ENCODE data around the gene SCD5. TPM values are rescaled to one million over a fixed set of nuclear protein-coding genes. Genes with fewer than 3 reads are reported as not detected.

SCD5 gene
- total and polyA plus RNA-seq, 3 donors from 2014 or later: 76.4 to 161 (median 149) TPM

DNA sequence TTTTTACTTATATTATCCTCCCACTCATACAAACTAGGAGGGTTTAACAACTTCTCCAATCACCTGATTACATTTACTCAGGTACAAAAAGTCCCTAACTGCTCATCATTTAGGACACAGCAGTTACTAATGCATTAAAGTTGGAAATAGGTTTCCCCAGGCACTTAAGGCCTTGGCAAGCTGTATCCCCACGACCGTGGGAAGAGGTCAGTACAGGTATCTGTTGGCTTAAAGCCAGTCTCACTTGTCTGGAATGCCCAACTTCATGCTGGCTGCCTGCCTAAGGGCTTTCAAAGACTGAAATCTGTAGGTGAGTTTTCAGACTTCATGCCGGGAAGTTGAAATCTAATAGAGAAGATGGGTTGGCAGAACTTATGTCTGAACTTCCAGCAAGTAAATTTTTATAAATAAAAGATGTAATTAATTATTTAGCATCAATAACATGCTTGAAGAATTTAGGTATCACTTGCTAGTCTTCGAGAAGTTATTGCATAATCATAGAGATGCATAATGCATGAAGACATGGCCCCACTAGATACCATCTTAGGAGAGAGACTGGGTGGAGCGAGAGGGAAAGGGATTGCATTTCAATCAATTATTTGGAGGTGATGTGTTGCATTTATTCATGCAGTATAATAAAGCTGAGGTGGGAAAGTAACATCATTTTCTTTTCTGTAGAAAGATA is 54.2 kb downstream of the SCD5 start:
- intact Hi-C loops (cut with DNase I; ENCODE audit: low total_unique reads): loop anchor here (10.0 kb wide), 1 partner anchor 280 kb away; no protein-coding TSS in a partner anchor

DNA sequence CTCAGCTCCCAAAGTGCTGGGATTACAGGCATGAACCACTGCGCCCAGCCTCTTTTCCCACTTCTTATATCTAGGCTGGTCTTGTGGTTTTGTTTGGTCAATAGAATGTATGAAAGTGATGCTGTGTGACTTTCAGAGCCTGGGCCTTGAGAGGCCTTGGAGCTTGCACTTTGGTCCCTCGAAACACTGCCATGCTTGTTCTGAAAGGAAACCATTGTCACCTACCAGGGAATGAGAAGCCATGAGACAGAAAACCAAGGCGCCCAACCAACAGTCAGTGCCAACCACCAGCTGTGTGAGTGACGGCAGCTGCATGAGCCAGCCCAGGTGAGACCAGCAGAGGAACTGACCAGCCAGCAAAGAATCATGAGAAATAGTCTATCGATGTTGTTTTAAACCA is 57.4 kb downstream of the SCD5 start:
- no peaks in the 10 kb centered on the region for H3K27me3 ChIP-seq
- H3K4me1 ChIP-seq: peaks cover 8% of the 10 kb centered on the region
- no peaks in the 10 kb centered on the region for H3K9me3 ChIP-seq
- WGBS, 2 donors: 89 to 96% methylated on average over 5 of the region's 5 CpGs
- intact Hi-C loops (cut with DNase I; ENCODE audit: low total_unique reads): loop anchor here (10.0 kb wide), 1 partner anchor 276 kb away; no protein-coding TSS in a partner anchor
- DNase-seq: no peak
- TF ChIP-seq POLR2A (IDR thresholded peaks at IDR 0.05): no peak
- TF ChIP-seq, protein P1, sequence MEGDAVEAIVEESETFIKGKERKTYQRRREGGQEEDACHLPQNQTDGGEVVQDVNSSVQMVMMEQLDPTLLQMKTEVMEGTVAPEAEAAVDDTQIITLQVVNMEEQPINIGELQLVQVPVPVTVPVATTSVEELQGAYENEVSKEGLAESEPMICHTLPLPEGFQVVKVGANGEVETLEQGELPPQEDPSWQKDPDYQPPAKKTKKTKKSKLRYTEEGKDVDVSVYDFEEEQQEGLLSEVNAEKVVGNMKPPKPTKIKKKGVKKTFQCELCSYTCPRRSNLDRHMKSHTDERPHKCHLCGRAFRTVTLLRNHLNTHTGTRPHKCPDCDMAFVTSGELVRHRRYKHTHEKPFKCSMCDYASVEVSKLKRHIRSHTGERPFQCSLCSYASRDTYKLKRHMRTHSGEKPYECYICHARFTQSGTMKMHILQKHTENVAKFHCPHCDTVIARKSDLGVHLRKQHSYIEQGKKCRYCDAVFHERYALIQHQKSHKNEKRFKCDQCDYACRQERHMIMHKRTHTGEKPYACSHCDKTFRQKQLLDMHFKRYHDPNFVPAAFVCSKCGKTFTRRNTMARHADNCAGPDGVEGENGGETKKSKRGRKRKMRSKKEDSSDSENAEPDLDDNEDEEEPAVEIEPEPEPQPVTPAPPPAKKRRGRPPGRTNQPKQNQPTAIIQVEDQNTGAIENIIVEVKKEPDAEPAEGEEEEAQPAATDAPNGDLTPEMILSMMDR (IDR thresholded peaks at IDR 0.05): no peak
- no peaks in the 10 kb centered on the region for H3K36me3 ChIP-seq (ENCODE audit: low read depth, missing control alignments)
- H3K4me3 ChIP-seq: no peak overlapping the region
- no peak overlapping the region for H3K27ac ChIP-seq

More for the DNA sequence above, 54.2 kb downstream of the SCD5 start:
- DNase-seq: no peak
- H3K27ac ChIP-seq: no peak overlapping the region
- no peaks in the 10 kb centered on the region for H3K36me3 ChIP-seq (ENCODE audit: low read depth, missing control alignments)
- TF ChIP-seq, protein P1 (IDR thresholded peaks at IDR 0.05): no peak
- no peak for TF ChIP-seq POLR2A (IDR thresholded peaks at IDR 0.05)
- H3K4me1 ChIP-seq: peaks cover 8% of the 10 kb centered on the region
- H3K27me3 ChIP-seq: no peaks in the 10 kb centered on the region
- 67 to 81% methylated on average over 5 of the region's 5 CpGs for WGBS, 2 donors
- H3K9me3 ChIP-seq: no peaks in the 10 kb centered on the region
- no peak overlapping the region for H3K4me3 ChIP-seq

DNA sequence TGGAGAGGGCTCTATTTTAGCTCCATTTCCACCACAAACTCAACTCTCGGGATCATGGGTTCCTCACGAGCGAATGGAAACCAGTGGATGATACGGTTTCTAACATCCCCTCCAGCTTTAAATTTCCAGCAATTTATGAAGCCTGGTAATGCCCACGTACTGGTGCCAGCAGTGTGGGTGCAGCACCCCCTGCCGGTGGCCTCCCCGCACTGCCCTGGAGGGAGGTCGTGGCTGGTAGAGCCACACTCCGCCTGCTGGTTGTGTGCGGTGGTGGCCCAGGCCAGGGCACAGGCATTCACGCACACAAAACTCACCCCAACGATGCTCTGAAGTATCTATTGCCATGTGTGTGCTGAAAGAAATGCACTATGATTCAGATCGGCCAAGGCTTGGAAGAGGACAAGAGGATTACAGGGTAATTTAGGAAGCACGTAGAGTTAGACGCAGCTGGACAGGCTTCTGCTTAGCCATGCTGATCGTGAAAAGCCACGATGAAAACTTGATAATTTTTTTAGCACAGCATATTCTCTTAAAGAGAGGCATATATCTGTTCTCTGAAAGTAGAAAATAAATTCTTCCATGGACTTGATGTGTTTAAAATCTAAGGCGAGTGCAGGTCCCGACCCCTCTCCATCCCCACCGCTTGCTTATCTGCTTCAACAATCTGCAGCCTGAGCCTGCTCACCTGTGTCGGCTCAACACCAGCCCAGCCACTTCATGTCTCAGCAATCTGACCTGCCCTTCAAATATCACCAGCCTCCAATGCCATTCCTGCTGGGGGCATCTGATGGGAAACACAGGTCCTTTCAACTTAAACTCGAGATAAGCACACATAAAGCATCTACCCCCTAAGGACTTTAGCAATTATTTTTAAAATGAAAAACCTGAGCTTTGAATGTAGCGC is 59.1 kb downstream of the SCD5 start:
- Histone ChIP-seq H3K36me3 (ENCODE audit: low read depth, missing control alignments) (no peaks in the 10 kb centered on the region), H3K9me3 (no peaks in the 10 kb centered on the region), H3K4me1 (peaks cover under 1% of the 10 kb centered on the region), H3K27me3 (no peaks in the 10 kb centered on the region), H3K4me3 (no peak overlapping the region), H3K27ac (no peak overlapping the region)
- peak; percentile 64 for DNase-seq
- WGBS, 2 donors: 75 to 77% methylated on average over 23 of the region's 23 CpGs
- TF ChIP-seq, protein P1 (IDR thresholded peaks at IDR 0.05): peak; percentile 77 to 90 (median 80)
- no peak for TF ChIP-seq POLR2A (IDR thresholded peaks at IDR 0.05)
- intact Hi-C loops (cut with DNase I; ENCODE audit: low total_unique reads): loop anchor here (10.0 kb wide), 1 partner anchor 275 kb away; no protein-coding TSS in a partner anchor

DNA sequence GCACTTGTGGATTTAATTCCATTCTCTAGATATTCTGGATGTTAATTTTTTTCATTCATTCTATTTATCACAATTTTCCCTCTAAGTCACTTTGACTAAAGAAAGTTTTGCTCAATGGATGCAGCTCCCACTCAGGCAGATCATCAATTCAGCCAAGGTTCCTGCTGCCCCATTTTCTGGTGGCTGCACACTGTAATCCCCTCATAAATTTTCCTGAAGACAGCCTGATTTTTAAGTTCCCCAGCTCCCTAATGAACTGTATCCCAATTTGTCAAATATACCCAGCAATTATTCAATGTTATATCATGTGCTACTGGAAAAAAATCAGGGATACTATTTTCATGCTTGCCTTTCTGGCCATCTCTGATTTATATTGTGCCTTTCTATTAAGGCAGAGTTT is 61.2 kb downstream of the SCD5 start:
- TF ChIP-seq, protein P1 (IDR thresholded peaks at IDR 0.05): no peak
- TF ChIP-seq POLR2A (IDR thresholded peaks at IDR 0.05): no peak
- intact Hi-C loops (cut with DNase I; ENCODE audit: low total_unique reads): no loop called here
- no peaks in the 10 kb centered on the region for H3K9me3 ChIP-seq

More for the DNA sequence above, 61.2 kb downstream of the SCD5 start:
- Histone ChIP-seq H3K36me3 (ENCODE audit: low read depth, missing control alignments) (no peaks in the 10 kb centered on the region), H3K4me3 (no peak overlapping the region), H3K27me3 (no peaks in the 10 kb centered on the region), H3K27ac (no peak overlapping the region), H3K4me1 (peaks cover 9% of the 10 kb centered on the region)
- DNase-seq: no peak
